Type B pancreatic cell (in vitro differentiated cells): Measurements from ENCODE around the gene NCKIPSD. TPM values are rescaled to one million over a fixed set of nuclear protein-coding genes. Genes with fewer than 3 reads are reported as not detected.
"Not testable (repeated sequence)": the region's sequence is repeated elsewhere in the genome, so short reads cannot be mapped to it uniquely, and the experiment has no call there.

Experiments
- DNase-seq: peaks from one replicate; pipeline ENCODE4 v3.0.0; 2021; ENCODE audit warnings: mixed read lengths; ENCODE audit not compliant: unreplicated experiment; ENCODE audit errors: extremely low spot score
- H3K27ac Mint-ChIP-seq: 2 replicates; pipeline ENCODE4 v1.8.0; 2021; ENCODE audit warnings: mild to moderate bottlenecking, mixed read lengths
- H3K27me3 Mint-ChIP-seq: 2 replicates; pipeline ENCODE4 v1.8.0; 2021; ENCODE audit warnings: mixed read lengths
- H3K36me3 Mint-ChIP-seq: 2 replicates; pipeline ENCODE4 v1.8.0; 2021; ENCODE audit warnings: mixed read lengths
- H3K4me1 Mint-ChIP-seq: one replicate; pipeline ENCODE4 v1.8.0; 2021; ENCODE audit warnings: mixed read lengths; ENCODE audit not compliant: unreplicated experiment
- H3K4me3 Mint-ChIP-seq: 2 replicates; pipeline ENCODE4 v1.8.0; 2021; ENCODE audit warnings: mild to moderate bottlenecking, mixed read lengths
- H3K9me3 Mint-ChIP-seq: 2 replicates; pipeline ENCODE4 v1.8.0; 2021; ENCODE audit warnings: mixed read lengths
- CTCF ChIP-seq: fragments of 200-600 bp; sonication (generic); conservative IDR thresholded peaks from 2 replicates; pipeline ENCODE4 v1.5.0; 2021; ENCODE audit warnings: antibody characterized with exemption, mild to moderate bottlenecking
- long read RNA-seq: library from polyadenylated mRNA; unstranded; transcript quantifications from one replicate; pipeline ENCODE4 v2.0.0, GENCODE V29; 2020
- total RNA-seq: library from RNA; stranded (reverse); gene quantifications from 2 replicates; pipeline ENCODE4 v1.2.1, GENCODE V29; 2021; ENCODE audit warnings: low replicate concordance

The NCKIPSD gene
- total RNA-seq = 20.1 and 22.1 TPM in 2 replicates
- long read RNA-seq = 0 reads

DNA sequence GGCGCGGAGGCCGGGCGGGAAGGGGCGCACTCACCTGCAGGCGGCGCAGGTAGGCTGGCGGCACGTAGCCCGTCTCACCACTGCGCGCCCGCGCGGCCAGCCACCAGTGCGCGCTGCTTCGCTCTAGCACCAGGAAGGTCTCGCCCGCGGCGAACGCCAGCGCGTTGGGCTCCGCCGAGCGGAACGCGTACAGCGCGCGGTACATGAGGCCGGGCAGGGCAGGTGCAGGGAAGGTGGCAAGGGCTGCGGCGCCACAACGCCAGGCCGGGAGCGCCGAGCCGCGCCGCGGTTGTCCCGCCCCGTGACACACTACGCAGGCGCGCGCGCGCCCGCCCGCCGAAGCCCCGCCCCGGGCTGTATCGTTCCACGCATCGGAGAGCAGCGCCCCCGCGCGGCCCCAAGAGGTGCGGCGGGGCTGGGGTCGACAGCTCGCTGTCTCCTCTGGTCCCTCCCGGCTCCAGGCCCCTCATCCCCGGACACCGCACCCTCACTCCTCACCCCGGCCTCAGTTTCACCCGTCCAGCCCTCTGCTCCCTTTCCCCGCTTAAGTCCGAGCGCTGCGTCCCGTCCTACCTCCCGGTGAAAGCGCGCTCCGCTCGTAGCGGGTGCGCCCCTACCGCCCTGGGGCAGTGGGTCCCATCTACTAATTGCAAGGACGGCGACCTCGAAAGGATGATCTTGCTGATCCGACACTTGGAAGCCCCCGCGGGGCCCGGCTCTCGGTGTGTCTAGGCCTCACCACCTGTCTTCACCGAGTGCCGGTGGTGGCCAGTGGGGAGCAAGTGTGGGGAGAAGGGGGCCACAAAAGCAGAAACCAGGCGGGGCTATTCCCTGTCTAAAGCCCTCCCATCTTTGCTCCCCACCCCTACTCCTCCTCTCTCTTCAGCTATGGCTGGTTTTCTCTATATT lies at the start of gene NCKIPSD:
NCKIPSD (minus strand) TSS at position 313 of the 909 bp plus-strand sequence; CDS start at position 205, 108 bp downstream.
- Mint-ChIP-seq H3K36me3 (peaks cover 8% of the 10 kb centered on the region), H3K27me3 (no peaks in the 10 kb centered on the region), H3K4me3 (peak within 1 kb of the TSS; percentile 94)

DNA sequence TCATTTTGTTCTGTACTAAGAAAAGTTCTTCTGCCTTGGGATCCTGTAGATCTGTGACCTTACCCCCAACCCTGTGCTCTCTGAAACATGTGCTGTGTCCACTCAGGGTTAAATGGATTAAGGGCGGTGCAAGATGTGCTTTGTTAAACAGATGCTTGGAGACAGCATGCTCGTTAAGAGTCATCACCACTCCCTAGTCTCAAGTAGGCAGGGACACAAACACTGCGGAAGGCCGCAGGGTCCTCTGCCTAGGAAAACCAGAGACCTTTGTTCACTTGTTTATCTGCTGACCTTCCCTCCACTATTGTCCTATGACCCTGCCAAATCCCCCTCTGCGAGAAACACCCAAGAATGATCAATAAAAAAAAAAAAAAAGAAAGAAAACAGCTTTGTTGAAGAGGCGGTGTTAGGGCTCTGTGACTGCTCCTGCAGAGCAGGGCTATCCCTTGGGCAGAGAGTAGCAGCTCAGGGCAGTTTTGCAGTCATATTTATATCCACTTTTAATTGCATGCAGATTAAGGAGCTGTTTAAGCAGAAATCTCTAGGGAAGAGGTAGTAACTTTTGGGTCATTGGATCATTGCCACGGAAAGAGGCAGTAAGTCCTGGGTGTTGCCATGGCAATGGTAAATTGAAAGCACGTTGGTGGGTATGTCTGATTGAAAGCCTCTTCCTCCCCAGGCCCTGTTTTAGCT lies 49.5 kb upstream of the NCKIPSD start:
- Mint-ChIP-seq H3K27ac (peak overlapping the region; percentile 73), H3K4me3 (peak overlapping the region; percentile 20), H3K4me1 (peaks cover 11% of the 10 kb centered on the region)
- not testable (repeated sequence) for H3K27me3 Mint-ChIP-seq, DNase-seq, H3K36me3 Mint-ChIP-seq, H3K9me3 Mint-ChIP-seq

More for the DNA sequence above, at the start of gene NCKIPSD:
- peaks cover 22% of the 10 kb centered on the region for H3K4me1 Mint-ChIP-seq
- peak; percentile 93 for TF ChIP-seq CTCF
- peak; percentile 92 for DNase-seq
- H3K9me3 Mint-ChIP-seq = no peaks in the 10 kb centered on the region
- peak within 1 kb of the TSS; percentile 78 for H3K27ac Mint-ChIP-seq

DNA sequence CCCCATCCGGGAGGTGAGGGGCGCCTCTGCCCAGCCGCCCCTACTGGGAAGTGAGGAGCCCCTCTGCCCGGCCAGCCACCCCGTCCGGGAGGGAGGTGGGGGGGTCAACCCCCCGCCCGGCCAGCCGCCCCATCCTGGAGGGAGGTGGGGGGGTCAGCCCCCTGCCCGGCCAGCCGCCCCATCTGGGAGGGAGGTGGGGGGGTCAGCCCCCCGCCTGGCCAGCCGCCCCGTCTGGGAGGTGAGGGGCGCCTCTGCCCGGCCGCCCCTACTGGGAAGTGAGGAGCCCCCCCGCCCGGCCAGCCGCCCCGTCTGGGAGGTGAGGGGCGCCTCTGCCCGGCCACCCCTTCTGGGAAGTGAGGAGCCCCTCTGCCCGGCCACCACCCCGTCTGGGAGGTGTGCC lies 48.8 kb upstream of the NCKIPSD start:
- H3K27me3 Mint-ChIP-seq, H3K4me3 Mint-ChIP-seq, H3K9me3 Mint-ChIP-seq, DNase-seq, H3K36me3 Mint-ChIP-seq, H3K27ac Mint-ChIP-seq: not testable (repeated sequence)
- peaks cover 11% of the 10 kb centered on the region for H3K4me1 Mint-ChIP-seq

GRCh38 chr3:48733752-48734518 lies 48.2 kb upstream of the NCKIPSD start:
- H3K36me3 Mint-ChIP-seq, H3K4me3 Mint-ChIP-seq, DNase-seq, H3K9me3 Mint-ChIP-seq, H3K27me3 Mint-ChIP-seq, H3K27ac Mint-ChIP-seq: not testable (repeated sequence)
- H3K4me1 Mint-ChIP-seq = peaks cover 11% of the 10 kb centered on the region

DNA sequence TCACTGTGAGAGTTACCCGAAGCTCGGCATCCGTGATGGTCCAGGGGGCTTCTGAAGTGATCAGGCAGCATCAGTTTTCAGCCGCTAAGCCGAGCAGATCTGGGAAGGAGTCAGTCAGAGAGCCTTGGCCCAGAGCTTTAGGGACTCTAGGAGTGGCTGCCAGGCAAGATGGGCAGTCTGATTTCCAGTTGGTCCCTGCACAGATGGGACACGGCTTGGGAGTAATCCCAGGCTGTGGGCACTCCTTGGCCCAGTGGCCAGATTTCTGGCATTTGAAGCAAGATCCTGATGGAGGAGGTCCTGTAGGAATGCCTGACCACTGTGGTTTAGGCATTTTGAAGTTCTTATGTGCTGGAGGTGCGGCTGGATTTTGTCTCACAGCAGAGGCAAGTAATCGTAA lies 41.8 kb upstream of the NCKIPSD start:
- no peak overlapping the region for H3K4me3 Mint-ChIP-seq
- no peak for DNase-seq
- no peaks in the 10 kb centered on the region for H3K4me1 Mint-ChIP-seq
- TF ChIP-seq CTCF = no peak
- peaks cover 6% of the 10 kb centered on the region for H3K27me3 Mint-ChIP-seq
- H3K9me3 Mint-ChIP-seq = no peaks in the 10 kb centered on the region
- H3K27ac Mint-ChIP-seq = no peak overlapping the region
- H3K36me3 Mint-ChIP-seq = no peaks in the 10 kb centered on the region

DNA sequence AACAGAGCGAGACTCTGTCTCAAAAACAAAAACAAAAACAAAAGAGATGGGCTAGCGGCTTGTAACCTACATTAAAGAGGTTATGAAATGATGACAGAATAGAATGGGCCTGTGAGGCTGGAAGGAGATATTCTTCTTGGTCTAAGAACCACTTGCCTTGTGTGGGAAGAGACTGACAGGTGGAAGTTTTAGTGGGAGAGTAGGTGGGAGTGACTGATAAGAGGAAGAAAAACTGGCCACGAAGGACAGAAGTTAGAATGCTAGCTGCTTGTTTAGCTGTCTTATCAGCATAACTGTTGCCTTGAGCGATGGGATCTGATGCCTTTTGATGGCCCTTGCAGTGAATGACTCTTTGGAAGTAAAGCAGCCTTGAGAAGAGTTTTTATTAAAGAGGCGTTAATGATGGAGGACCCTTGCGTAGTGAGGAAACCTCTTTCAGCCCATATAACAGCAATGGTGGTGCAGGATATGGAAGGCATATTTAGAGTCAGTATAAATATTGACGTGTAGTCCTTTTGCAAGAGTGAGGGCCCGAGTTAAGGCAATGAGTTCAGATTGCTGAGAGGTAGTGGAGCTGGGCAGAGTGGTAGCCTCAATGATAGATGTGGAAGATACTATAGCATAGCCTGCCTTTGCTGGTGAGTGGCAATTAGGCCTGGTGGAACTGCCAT lies 39.6 kb upstream of the NCKIPSD start:
- H3K4me1 Mint-ChIP-seq, DNase-seq: not testable (repeated sequence)

GRCh38 chr3:48723725-48724124 lies 38.0 kb upstream of the NCKIPSD start:
- Mint-ChIP-seq H3K9me3 (no peaks in the 10 kb centered on the region), H3K27ac (peak overlapping the region; percentile 9), H3K27me3 (peaks cover 6% of the 10 kb centered on the region), H3K4me3 (no peak overlapping the region), H3K4me1 (no peaks in the 10 kb centered on the region), H3K36me3 (no peaks in the 10 kb centered on the region)
- no peak for DNase-seq
- TF ChIP-seq CTCF = no peak

More for the DNA sequence above, 39.6 kb upstream of the NCKIPSD start:
- not testable (repeated sequence) for H3K4me3 Mint-ChIP-seq, H3K27ac Mint-ChIP-seq, H3K9me3 Mint-ChIP-seq, H3K36me3 Mint-ChIP-seq, H3K27me3 Mint-ChIP-seq

DNA sequence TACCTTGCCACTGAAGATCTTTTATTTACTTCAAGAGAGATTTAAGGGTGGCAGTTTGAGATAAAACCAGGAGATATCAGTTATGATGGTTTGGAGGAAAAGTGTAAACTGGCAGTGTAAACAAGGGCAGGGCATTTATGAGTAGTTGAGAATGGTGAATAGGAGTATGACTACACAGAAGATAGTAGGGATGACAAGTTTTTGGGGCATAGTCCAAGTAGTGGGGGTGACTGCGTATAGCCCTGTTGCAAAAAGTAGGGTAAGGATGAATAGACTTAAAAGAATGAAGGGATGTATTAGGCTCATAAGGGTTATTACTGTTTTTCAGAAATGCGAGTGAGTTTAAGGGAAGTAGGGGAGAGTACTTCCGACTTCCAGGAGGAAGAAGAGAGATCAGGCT lies 37.6 kb upstream of the NCKIPSD start:
- H3K27me3 Mint-ChIP-seq, H3K4me1 Mint-ChIP-seq, H3K36me3 Mint-ChIP-seq, H3K9me3 Mint-ChIP-seq, H3K4me3 Mint-ChIP-seq, DNase-seq: not testable (repeated sequence)
- H3K27ac Mint-ChIP-seq = peak overlapping the region; percentile 9
